ENCODE results near the gene MKRN2. TPM values are rescaled to one million over a fixed set of nuclear protein-coding genes. Genes with fewer than 3 reads are reported as not detected.

The MKRN2 gene
- total RNA-seq, 4 donors from 2014 or later, result 23.4 to 26.6 (median 24.6) TPM

DNA sequence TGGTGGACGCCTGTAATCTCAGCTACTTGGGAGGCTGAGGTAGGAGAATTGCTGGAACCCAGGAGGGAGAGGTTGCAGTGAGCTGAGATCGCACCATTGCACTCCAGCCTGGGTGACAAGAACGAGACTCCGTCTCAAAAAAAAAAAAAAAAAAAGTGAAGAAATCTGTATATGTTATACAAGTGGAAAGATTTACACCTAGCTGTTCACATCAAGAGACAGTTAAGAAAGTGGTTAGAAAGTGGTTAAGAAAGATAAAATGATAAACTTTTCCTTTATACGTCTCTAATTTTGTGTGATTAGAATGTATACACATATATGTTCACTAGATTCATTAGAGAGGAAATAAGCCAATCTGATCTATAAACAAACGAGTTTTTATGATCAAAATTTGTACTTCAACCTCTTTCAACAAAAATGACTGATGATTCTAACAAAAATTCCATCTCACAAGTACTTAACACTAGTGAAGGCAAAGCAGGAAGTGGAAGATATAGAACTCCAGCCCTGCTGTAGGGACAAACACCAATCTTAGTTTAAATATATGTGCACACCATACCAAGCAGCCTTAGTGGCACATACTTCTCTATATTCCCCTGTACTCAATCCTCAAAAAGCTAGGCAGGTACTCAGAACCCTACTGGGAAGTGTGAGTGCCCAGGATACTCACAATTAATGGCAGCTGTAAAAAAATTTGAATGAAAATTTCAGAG is 55.8 kb downstream of the MKRN2 start:
- WGBS, result 81% methylated on average over 6 of the region's 6 CpGs
- H3K36me3 ChIP-seq, result peaks cover 55% of the 10 kb centered on the region

DNA sequence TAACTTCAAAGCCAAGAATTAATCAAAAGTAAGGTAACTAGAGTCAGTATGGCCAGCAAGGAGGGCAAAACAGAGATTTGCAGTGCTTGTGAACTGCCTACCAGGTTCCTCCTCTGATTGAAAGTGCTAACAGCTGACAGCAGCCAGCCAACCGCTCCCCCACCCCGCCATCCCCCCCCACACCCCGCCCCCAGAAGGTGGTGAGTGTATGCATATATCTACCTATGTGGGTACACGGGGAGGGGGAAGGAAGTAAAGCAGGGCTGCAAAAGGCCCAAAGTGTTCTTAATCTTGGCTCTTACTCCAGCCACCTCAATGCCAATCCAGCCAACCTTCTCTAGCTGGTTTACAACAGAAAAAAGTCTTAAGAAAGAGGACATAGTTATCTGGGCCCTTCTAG is 56.4 kb downstream of the MKRN2 start:
- no peaks in the 10 kb centered on the region for H3K27me3 ChIP-seq
- 53% methylated on average over 4 of the region's 4 CpGs for WGBS
- no peak overlapping the region for H3K4me3 ChIP-seq
- H3K4me1 ChIP-seq, result no peaks in the 10 kb centered on the region
- no peak for DNase-seq (ENCODE audit: low spot score in 2 of 2)
- H3K27ac ChIP-seq, result no peak overlapping the region
- H3K36me3 ChIP-seq, result peaks cover 52% of the 10 kb centered on the region
- no peak for TF ChIP-seq POLR2AphosphoS5 (IDR thresholded peaks at IDR 0.05)
- TF ChIP-seq POLR2A (IDR thresholded peaks at IDR 0.05), result no peak
- TF ChIP-seq, protein P1, sequence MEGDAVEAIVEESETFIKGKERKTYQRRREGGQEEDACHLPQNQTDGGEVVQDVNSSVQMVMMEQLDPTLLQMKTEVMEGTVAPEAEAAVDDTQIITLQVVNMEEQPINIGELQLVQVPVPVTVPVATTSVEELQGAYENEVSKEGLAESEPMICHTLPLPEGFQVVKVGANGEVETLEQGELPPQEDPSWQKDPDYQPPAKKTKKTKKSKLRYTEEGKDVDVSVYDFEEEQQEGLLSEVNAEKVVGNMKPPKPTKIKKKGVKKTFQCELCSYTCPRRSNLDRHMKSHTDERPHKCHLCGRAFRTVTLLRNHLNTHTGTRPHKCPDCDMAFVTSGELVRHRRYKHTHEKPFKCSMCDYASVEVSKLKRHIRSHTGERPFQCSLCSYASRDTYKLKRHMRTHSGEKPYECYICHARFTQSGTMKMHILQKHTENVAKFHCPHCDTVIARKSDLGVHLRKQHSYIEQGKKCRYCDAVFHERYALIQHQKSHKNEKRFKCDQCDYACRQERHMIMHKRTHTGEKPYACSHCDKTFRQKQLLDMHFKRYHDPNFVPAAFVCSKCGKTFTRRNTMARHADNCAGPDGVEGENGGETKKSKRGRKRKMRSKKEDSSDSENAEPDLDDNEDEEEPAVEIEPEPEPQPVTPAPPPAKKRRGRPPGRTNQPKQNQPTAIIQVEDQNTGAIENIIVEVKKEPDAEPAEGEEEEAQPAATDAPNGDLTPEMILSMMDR (IDR thresholded peaks at IDR 0.05), result no peak
- no peak for TF ChIP-seq EP300 (IDR thresholded peaks at IDR 0.05)
- H3K9me3 ChIP-seq, result no peaks in the 10 kb centered on the region

More for the DNA sequence above, 55.8 kb downstream of the MKRN2 start:
- DNase-seq (ENCODE audit: low spot score in 2 of 2), result no peak
- H3K27ac ChIP-seq, result no peak overlapping the region
- no peaks in the 10 kb centered on the region for H3K4me1 ChIP-seq
- H3K27me3 ChIP-seq, result no peaks in the 10 kb centered on the region
- no peaks in the 10 kb centered on the region for H3K9me3 ChIP-seq
- no peak overlapping the region for H3K4me3 ChIP-seq
- TF ChIP-seq POLR2AphosphoS5 (IDR thresholded peaks at IDR 0.05), result no peak
- TF ChIP-seq EP300 (IDR thresholded peaks at IDR 0.05), result no peak
- TF ChIP-seq, protein P1 (IDR thresholded peaks at IDR 0.05), result no peak
- TF ChIP-seq POLR2A (IDR thresholded peaks at IDR 0.05), result no peak

DNA sequence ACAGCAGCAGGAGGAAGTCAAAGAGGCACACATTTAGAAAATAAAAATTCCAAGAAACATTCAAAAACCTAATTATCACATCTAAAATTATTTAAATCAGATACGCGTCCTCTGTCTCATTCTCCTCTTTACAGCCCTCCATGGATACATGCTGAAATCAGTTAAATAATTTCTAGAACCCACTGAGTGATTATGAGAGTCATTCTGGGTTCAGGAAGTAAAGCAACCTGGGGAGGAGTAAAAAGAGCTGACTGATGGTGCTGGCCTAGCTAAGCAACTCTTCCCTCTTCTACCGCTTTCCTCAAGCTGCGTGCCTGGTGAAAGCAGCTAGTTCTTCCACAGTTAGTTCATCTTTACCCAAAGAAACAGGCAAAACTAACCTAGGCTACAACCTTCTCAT is 58.4 kb downstream of the MKRN2 start:
- Histone ChIP-seq H3K36me3 (peaks cover 43% of the 10 kb centered on the region), H3K27me3 (no peaks in the 10 kb centered on the region), H3K9me3 (no peaks in the 10 kb centered on the region), H3K4me3 (no peak overlapping the region), H3K27ac (no peak overlapping the region), H3K4me1 (no peaks in the 10 kb centered on the region)
- TF ChIP-seq, protein P1 (IDR thresholded peaks at IDR 0.05), result no peak
- WGBS, result 95% methylated on average over 4 of the region's 4 CpGs
- no peak for DNase-seq (ENCODE audit: low spot score in 2 of 2)

DNA sequence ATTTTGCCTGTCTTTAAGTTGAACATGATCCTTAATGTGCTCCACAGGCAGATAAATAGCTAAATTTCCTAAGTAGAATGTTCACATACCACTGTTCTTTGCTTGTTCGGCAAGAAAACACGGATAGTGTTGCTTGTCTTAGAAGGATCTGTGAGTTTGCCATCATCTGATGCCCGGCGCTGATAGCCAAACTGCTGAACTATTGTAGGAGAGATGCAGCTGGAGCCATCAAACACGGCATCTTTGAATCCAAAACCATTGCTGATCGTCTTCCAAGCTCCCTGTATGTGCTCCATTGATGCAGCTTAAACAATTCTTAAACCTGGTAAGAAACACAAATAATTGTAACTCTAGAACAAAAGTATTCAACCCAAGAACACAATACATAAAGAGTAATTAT is 61.5 kb downstream of the MKRN2 start:
- Histone ChIP-seq H3K9me3 (no peaks in the 10 kb centered on the region), H3K36me3 (peaks cover 23% of the 10 kb centered on the region), H3K27ac (no peak overlapping the region), H3K27me3 (no peaks in the 10 kb centered on the region), H3K4me3 (no peak overlapping the region), H3K4me1 (peaks cover 17% of the 10 kb centered on the region)
- WGBS, result 87% methylated on average over 6 of the region's 6 CpGs
- DNase-seq (ENCODE audit: low spot score in 2 of 2), result no peak
- TF ChIP-seq POLR2A (IDR thresholded peaks at IDR 0.05) (no peak), POLR2AphosphoS5 (IDR thresholded peaks at IDR 0.05) (no peak), EP300 (IDR thresholded peaks at IDR 0.05) (no peak)
- TF ChIP-seq, protein P1 (IDR thresholded peaks at IDR 0.05), result no peak

DNA sequence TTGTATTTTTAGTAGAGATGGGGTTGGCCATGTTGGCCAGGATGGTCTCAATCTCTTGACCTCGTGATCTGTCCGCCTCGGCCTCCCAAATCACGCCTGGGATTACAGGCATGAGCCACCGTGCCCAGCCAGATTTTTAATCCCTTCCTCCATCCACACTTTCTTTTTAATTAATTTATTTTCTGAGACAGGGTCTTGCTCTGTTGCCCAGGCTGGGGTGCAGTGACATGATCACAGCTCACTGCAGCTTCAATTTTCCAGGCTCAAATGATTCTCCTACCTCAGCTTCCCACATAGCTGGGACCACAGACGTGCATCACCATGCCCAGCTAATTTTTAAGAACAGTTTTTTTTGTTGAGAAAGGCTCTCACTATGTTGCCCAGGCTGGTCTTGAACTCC is 63.4 kb downstream of the MKRN2 start:
- DNase-seq (ENCODE audit: low spot score in 2 of 2), result no peak
- Histone ChIP-seq H3K27ac (no peak overlapping the region), H3K4me1 (peaks cover 20% of the 10 kb centered on the region), H3K27me3 (no peaks in the 10 kb centered on the region), H3K9me3 (no peaks in the 10 kb centered on the region), H3K4me3 (no peak overlapping the region), H3K36me3 (peaks cover 22% of the 10 kb centered on the region)
- TF ChIP-seq, protein P1 (IDR thresholded peaks at IDR 0.05), result no peak
- TF ChIP-seq POLR2AphosphoS5 (IDR thresholded peaks at IDR 0.05) (no peak), EP300 (IDR thresholded peaks at IDR 0.05) (no peak), POLR2A (IDR thresholded peaks at IDR 0.05) (no peak)
- 91% methylated on average over 6 of the region's 6 CpGs for WGBS
